SK-N-SH (cell line): ENCODE results near the gene SIN3A. TPM values are rescaled to one million over a fixed set of nuclear protein-coding genes. Genes with fewer than 3 reads are reported as not detected.
A peak's percentile ranks its signal among the peaks of the same experiment; 100 is the strongest.
"Not testable (repeated sequence)": the region's sequence is repeated elsewhere in the genome, so short reads cannot be mapped to it uniquely, and the experiment has no call there.

Source experiments
- CTCF ChIA-PET: fragments of 300-600, 350-600 bp; formaldehyde crosslinking; extraction: SDS; loops from one replicate; lab custom pipeline; 2021; lab: Yijun Ruan, JAX
- POLR2A ChIA-PET: fragments of 350-600 bp; sonication (Branson Sonifier 250); formaldehyde crosslinking; extraction: SDS; loops from one replicate; lab custom pipeline; 2020; ENCODE audit warnings: antibody characterized with exemption, inconsistent platforms; lab: Yijun Ruan, JAX
- DNase-seq: peaks from one replicate; pipeline ENCODE4 v3.0.0; 2012
- H2AFZ ChIP-seq: fragments of 200-600 bp; sonication (generic); 2 replicates; pipeline ENCODE4 v1.8.1; 2016; ENCODE audit warnings: antibody characterized with exemption, mild to moderate bottlenecking, low read depth
- H3F3A ChIP-seq: fragments of 200-600 bp; sonication (generic); replicated peaks from 2 replicates; pipeline ENCODE3; 2016; ENCODE audit warnings: antibody characterized with exemption, mild to moderate bottlenecking; ENCODE audit not compliant: insufficient read depth
- H3K27ac ChIP-seq, 2 experiments: fragments of 200-500 bp in 1 of 2; fragments of 200-600 bp in 1 of 2; sonication (Bioruptor generic) in 1 of 2; sonication (generic), shearing (Covaris generic) in 1 of 2; 2 replicates each; pipeline versions ENCODE4 v1.5.1 to v1.6.1; 2014 to 2016; ENCODE audit warnings: low read depth in 2 of 2, inconsistent platforms in 1 of 2, low read length in 1 of 2, mild to moderate bottlenecking in 1 of 2, mixed read lengths in 1 of 2
- H3K27me3 ChIP-seq: fragments of 200-600 bp; sonication (generic), shearing (Covaris generic); 2 replicates; pipeline ENCODE4 v1.6.1; 2016; ENCODE audit warnings: mixed run types; ENCODE audit not compliant: insufficient read depth
- H3K36me3 ChIP-seq, 2 experiments: fragments of 200-500 bp in 1 of 2; fragments of 200-600 bp in 1 of 2; sonication (Bioruptor generic) in 1 of 2; sonication (generic) in 1 of 2; replicated peaks in 1 of 2; 2 replicates each; pipeline versions ENCODE3 to v1.5.1; 2014 to 2016; ENCODE audit warnings: low read length in 1 of 2, mild to moderate bottlenecking in 1 of 2; ENCODE audit not compliant: insufficient read depth in 2 of 2, control insufficient read depth in 1 of 2
- H3K4me1 ChIP-seq, 2 experiments: fragments of 200-500 bp in 1 of 2; fragments of 200-600 bp in 1 of 2; sonication (Bioruptor generic) in 1 of 2; sonication (generic), shearing (Covaris generic) in 1 of 2; 2 replicates each; pipeline versions ENCODE4 v1.5.1 to v1.6.1; 2014 to 2016; ENCODE audit warnings: low read depth in 1 of 2, low read length in 1 of 2, mixed run types in 1 of 2; ENCODE audit not compliant: insufficient read depth in 2 of 2, control insufficient read depth in 1 of 2
- H3K4me2 ChIP-seq: fragments of 200-600 bp; sonication (generic), shearing (Covaris generic); 2 replicates; pipeline ENCODE4 v1.6.1; 2017; ENCODE audit warnings: mixed run types
- H3K4me3 ChIP-seq, 2 experiments: fragments of 200-500 bp in 1 of 2; fragments of 200-600 bp in 1 of 2; sonication (Bioruptor generic) in 1 of 2; sonication (generic), shearing (Covaris generic) in 1 of 2; 2 replicates each; pipeline versions ENCODE4 v1.5.1 to v1.8.1; 2014 to 2016; ENCODE audit warnings: low read depth in 2 of 2, inconsistent platforms in 1 of 2, low read length in 1 of 2, mild to moderate bottlenecking in 1 of 2, mixed read lengths in 1 of 2, moderate library complexity in 1 of 2
- H3K79me2 ChIP-seq: fragments of 200-600 bp; sonication (generic); 2 replicates; pipeline ENCODE4 v1.8.1; 2017; ENCODE audit warnings: mild to moderate bottlenecking; ENCODE audit not compliant: insufficient read depth
- H3K9ac ChIP-seq: fragments of 200-600 bp; sonication (generic); 2 replicates; pipeline ENCODE4 v1.6.1; 2017; ENCODE audit warnings: mixed run types
- H3K9me2 ChIP-seq: fragments of 200-600 bp; sonication (generic); 2 replicates; pipeline ENCODE4 v1.6.1; 2017; ENCODE audit warnings: mixed run types
- H3K9me3 ChIP-seq: fragments of 200-600 bp; sonication (generic); 2 replicates; pipeline ENCODE4 v1.6.1; 2017; ENCODE audit warnings: mixed run types, mild to moderate bottlenecking, moderate library complexity
- H4K20me1 ChIP-seq: fragments of 200-600 bp; sonication (generic); 2 replicates; pipeline ENCODE4 v1.6.1; 2017; ENCODE audit warnings: mild to moderate bottlenecking, mixed run types; ENCODE audit not compliant: insufficient read depth
- CHD2 ChIP-seq: fragments of 150-350 bp; IDR thresholded peaks from 2 replicates; pipeline ENCODE4 v1.6.1; 2018; ENCODE audit warnings: low read length; ENCODE audit not compliant: partially characterized antibody
- FOSL2 ChIP-seq: IDR thresholded peaks from 2 replicates; pipeline ENCODE4 v1.4.0; 2012; ENCODE audit warnings: low read depth, mild to moderate bottlenecking, moderate library complexity, borderline replicate concordance
- JUND ChIP-seq: IDR thresholded peaks from 2 replicates; pipeline ENCODE4 v1.4.0; 2012
- MXI1 ChIP-seq: IDR thresholded peaks from 2 replicates; pipeline ENCODE4 v1.6.1; 2012; ENCODE audit warnings: mild to moderate bottlenecking, low read depth, low read length, improper control_type of control experiment
- RFX5 ChIP-seq: IDR thresholded peaks from 2 replicates; pipeline ENCODE4 v1.6.1; 2012; ENCODE audit warnings: mild to moderate bottlenecking, improper control_type of control experiment, low read length
- WGBS: methylation state at CpG from one replicate; pipeline ENCODE4 v1.1.6; 2017; ENCODE audit warnings: low lambda C conversion rate; 5-methylcytosine and 5-hydroxymethylcytosine counted together
- polyA plus RNA-seq, 3 experiments: library from polyadenylated mRNA; depleted of rRNA; stranded (reverse); fragments of >200 nt; gene quantifications; 2 replicates each; pipeline ENCODE4 v1.2.3, GENCODE V29; 2012
- TF ChIP-seq, protein P1 (sequence below): IDR thresholded peaks from 2 replicates; pipeline ENCODE4; 2012
- TF ChIP-seq, protein P2 (sequence below): IDR thresholded peaks from 2 replicates; pipeline ENCODE4 v1.4.0; 2012; ENCODE audit warnings: low read depth

Gene SIN3A
- polyA plus RNA-seq, 1 of the 3 experiments (the other 2 are of a cell fraction), result 32.2 TPM

DNA sequence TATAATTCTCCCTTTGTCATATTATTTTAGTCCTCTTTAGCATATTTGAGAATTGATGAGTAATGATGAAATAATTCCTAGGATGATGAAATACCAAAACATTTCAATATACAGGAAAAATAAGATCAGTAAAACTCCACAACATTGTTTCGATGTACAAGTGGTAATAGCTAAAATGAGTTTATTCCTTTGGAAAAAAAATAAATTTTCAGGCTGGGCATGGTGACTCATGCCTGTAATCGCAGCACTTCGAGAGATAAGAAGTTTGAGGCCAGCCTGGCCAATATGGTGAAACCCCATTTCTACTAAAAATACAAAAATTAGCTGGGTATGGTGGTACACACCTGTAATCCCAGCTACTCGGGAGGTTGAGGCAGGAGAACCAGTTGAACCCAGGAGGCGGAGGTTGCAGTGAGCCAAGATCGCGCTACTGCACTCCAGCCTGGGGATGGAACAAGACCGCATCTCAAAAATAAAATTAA lies 7.5 kb downstream of the SIN3A start:
- DNase-seq, POLR2A ChIA-PET, H3K27me3 ChIP-seq, H3K9me3 ChIP-seq, H2AFZ ChIP-seq, H3K4me3 ChIP-seq, H3K9me2 ChIP-seq: not testable (repeated sequence)
- WGBS, result 71% methylated on average over 8 of the region's 8 CpGs
- peak; percentile 50 for TF ChIP-seq FOSL2
- peak; percentile 30 for TF ChIP-seq JUND
- Histone ChIP-seq H3K36me3 (peaks cover 6 to 38% of the 10 kb centered on the region in 2 experiments), H3K27ac (peak overlapping the region in 1 of 2 experiments; percentile 65; a peak in 2 of 4 replicates), H3K4me2 (peak overlapping the region; percentile 34; the same call in 1 of the 2 replicates), H3F3A (peaks cover 19% of the 10 kb centered on the region), H4K20me1 (peaks cover 92% of the 10 kb centered on the region), H3K79me2 (peaks cover 100% of the 10 kb centered on the region), H3K9ac (peak overlapping the region; percentile 0; the same call in 1 of the 2 replicates), H3K4me1 (peaks cover 0 to 14% of the 10 kb centered on the region in 2 experiments; a peak in 3 of 4 replicates)
- CTCF ChIA-PET, result interaction anchor here (1.6 kb wide), 1 partner anchor 204 kb away, joined by 4 read pairs; the partner anchor contains the start of gene SNX33

DNA sequence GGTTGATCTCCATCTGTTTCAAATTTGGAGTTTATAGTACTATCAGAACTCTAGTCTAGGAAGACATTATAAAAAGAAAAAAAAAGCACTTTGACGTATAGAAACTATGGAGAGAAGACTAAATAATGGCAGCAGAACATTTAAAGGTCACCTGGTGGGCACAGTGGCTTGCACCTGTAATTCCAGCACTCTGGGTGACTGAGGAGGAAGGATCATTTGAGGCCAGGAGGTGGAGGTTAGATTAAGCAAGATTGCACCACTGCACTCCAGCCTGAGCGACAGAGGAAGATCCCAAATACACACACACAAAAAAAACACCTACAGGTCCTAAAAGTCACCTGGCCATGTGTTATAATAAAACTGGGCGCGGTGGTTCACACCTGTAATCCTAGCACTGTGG lies 13.8 kb downstream of the SIN3A start:
- TF ChIP-seq, protein P1, sequence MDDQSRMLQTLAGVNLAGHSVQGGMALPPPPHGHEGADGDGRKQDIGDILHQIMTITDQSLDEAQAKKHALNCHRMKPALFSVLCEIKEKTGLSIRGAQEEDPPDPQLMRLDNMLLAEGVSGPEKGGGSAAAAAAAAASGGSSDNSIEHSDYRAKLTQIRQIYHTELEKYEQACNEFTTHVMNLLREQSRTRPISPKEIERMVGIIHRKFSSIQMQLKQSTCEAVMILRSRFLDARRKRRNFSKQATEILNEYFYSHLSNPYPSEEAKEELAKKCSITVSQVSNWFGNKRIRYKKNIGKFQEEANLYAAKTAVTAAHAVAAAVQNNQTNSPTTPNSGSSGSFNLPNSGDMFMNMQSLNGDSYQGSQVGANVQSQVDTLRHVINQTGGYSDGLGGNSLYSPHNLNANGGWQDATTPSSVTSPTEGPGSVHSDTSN, result no peak
- TF ChIP-seq, protein P2, sequence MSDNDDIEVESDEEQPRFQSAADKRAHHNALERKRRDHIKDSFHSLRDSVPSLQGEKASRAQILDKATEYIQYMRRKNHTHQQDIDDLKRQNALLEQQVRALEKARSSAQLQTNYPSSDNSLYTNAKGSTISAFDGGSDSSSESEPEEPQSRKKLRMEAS, result no peak
- no peak for TF ChIP-seq RFX5
- TF ChIP-seq, all 33 proteins: peak for 0
- Histone ChIP-seq H2AFZ (no peak overlapping the region), H3K9me3 (no peaks in the 10 kb centered on the region), H3K4me2 (no peak overlapping the region), H3K9me2 (no peaks in the 10 kb centered on the region), H3K4me3 (no peak overlapping the region), H3K27me3 (no peaks in the 10 kb centered on the region), H3K36me3 (peaks cover 0 to 41% of the 10 kb centered on the region in 2 experiments), H3K79me2 (peaks cover 100% of the 10 kb centered on the region), H4K20me1 (peaks cover 83% of the 10 kb centered on the region), H3F3A (peaks cover 4% of the 10 kb centered on the region), H3K9ac (no peak overlapping the region), H3K27ac (no peak overlapping the region), H3K4me1 (no peaks in the 10 kb centered on the region)
- ChIA-PET CTCF (interaction anchor here (1.3 kb wide), 1 partner anchor 69 kb away, joined by 6 read pairs; the partner anchor contains the start of gene MAN2C1), POLR2A (no interaction called here)
- WGBS, result 95% methylated on average over 4 of the region's 4 CpGs
- no peak for DNase-seq

DNA sequence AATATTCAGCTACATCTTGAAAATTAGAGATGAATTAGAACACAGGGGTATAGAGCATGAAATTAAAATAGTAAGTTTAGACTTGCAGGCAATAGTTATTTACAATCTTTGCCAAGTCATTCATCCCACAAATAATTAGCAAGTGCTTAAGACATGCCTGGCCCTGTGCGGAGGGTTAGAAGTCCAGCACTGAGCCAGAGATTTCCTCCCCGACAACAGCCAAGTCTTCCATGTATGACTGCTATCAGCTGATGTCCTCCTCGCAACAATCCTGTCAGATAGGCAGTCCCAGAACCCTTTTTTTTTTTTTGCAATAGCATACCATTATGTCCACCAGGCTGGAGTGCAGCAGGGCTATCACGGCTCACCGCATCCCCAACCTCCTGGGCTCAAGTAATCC lies 14.6 kb downstream of the SIN3A start:
- H2AFZ ChIP-seq, result no peak overlapping the region
- no peak overlapping the region for H3K27ac ChIP-seq
- H3K79me2 ChIP-seq, result peaks cover 100% of the 10 kb centered on the region
- ChIA-PET POLR2A (no interaction called here), CTCF (no interaction called here)
- H3K36me3 ChIP-seq, result peaks cover 0 to 39% of the 10 kb centered on the region in 2 experiments
- no peak overlapping the region for H3K9ac ChIP-seq
- 97% methylated on average over 5 of the region's 5 CpGs for WGBS
- H3K4me2 ChIP-seq, result no peak overlapping the region
- no peaks in the 10 kb centered on the region for H3K9me2 ChIP-seq
- no peak for DNase-seq
- no peak overlapping the region for H3K4me3 ChIP-seq
- H3K27me3 ChIP-seq, result no peaks in the 10 kb centered on the region
- peaks cover 88% of the 10 kb centered on the region for H4K20me1 ChIP-seq
- H3F3A ChIP-seq, result peaks cover 9% of the 10 kb centered on the region
- TF ChIP-seq CHD2 (no peak), MXI1 (no peak)
- TF ChIP-seq, all 33 proteins: peak for 0
- Histone ChIP-seq H3K9me3 (no peaks in the 10 kb centered on the region), H3K4me1 (no peaks in the 10 kb centered on the region)
